Measurements from ENCODE around the gene IRF2. TPM values are rescaled to one million over a fixed set of nuclear protein-coding genes. Genes with fewer than 3 reads are reported as not detected.

The IRF2 gene
- total and polyA plus RNA-seq, 4 experiments from 2014 or later = 66.7 to 87.2 (median 71.5) TPM

DNA sequence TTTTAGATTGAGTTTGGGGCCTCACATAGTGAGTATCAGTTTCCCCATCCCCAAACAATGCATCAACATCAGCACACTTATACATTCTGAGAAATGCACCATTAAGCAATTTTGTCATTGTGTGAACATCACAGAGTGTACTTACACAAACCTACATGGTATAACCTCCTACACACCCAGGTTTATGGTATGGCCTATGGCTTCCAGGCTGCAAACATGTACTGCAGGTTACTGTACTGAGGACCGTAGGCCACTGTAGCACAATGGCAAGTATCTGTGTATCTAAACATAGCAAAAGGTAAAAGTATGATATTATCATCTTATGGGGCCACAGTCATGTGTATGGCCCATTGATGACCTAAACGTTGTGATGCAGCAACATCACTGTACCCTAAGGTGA is 7.7 kb downstream of the IRF2 start:
- DNase-seq = no peak
- peak overlapping the region in 3 of 7 donors; percentile 10 to 97 (median 51) for H3K27ac Mint-ChIP-seq
- no peaks in the 10 kb centered on the region for H3K9me3 Mint-ChIP-seq
- Histone ChIP-seq H3K4me1 (ENCODE audit: insufficient read depth, low read length) (peaks cover 76% of the 10 kb centered on the region), H3K36me3 (ENCODE audit: insufficient read depth, low read length) (peaks cover 6% of the 10 kb centered on the region), H3K27me3 (ENCODE audit: insufficient read depth, low read length) (no peaks in the 10 kb centered on the region), H3K9me3 (ENCODE audit: control insufficient read depth in 1 of 2, low read length in 2 of 2) (no peaks in the 10 kb centered on the region), H3K4me3 (ENCODE audit: low read length in 2 of 2) (no peak overlapping the region), H3K27ac (ENCODE audit: low read depth, low read length) (no peak overlapping the region)
- peaks cover 7 to 34% of the 10 kb centered on the region in 2 donors for H3K36me3 Mint-ChIP-seq
- peaks cover 53 to 87% (median 70%) of the 10 kb centered on the region in 4 donors for H3K4me1 Mint-ChIP-seq
- no peak overlapping the region for H3K4me3 Mint-ChIP-seq
- intact Hi-C loops (cut with micrococcal nuclease) = no loop called here
- no peaks in the 10 kb centered on the region for H3K27me3 Mint-ChIP-seq
- CTCF ChIA-PET (ENCODE audit: partially characterized antibody) = interaction anchor here (1.4 kb wide), 1 partner anchor 46 kb away, joined by 3 read pairs; no protein-coding TSS in a partner anchor
- POLR2A ChIA-PET (ENCODE audit: partially characterized antibody) = no interaction called here

DNA sequence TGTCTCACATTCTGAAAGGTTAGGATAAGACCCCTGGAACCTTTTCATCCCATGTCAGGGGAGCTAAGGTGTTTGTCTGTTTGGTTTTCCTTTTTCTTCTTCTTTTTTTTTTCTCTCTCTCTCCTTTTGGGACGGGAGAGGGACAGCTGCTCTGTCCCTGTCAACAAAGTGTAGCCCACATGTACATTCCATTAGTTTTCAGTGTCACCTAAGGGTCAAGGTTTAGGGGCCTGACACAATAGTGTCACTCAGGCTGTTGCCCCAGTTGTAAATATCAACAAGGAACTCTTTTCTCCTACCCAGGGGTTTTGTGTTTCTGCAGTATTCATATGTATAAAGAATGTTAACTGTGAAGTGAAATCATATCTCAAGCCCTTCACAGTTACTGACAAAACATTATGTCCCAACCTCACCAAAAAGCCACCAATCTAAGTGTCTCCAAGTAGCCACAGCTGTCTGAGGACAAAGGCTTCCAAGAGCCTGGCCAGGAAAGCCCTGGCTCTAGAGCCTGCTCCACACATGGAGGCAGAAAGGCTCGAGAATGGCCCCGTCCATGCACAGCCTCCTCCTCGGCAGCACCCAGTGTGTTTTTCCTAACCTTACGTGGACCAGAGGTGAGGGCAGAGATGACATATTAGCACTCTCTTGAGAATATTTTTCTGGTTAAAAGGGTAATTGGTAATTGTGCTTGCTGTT is 9.4 kb downstream of the IRF2 start:
- H3K27me3 ChIP-seq (ENCODE audit: insufficient read depth, low read length) = no peaks in the 10 kb centered on the region
- H3K4me1 ChIP-seq (ENCODE audit: insufficient read depth, low read length) = peaks cover 74% of the 10 kb centered on the region
- peaks cover 60 to 90% (median 75%) of the 10 kb centered on the region in 4 donors for H3K4me1 Mint-ChIP-seq
- peaks cover 7 to 30% of the 10 kb centered on the region in 2 donors for H3K36me3 Mint-ChIP-seq
- H3K4me3 ChIP-seq (ENCODE audit: low read length in 2 of 2) = no peak overlapping the region
- intact Hi-C loops (cut with micrococcal nuclease) = loop anchor here (1.0 kb wide), 1 partner anchor 23 kb away; no protein-coding TSS in a partner anchor
- no peaks in the 10 kb centered on the region for H3K27me3 Mint-ChIP-seq
- ChIA-PET CTCF (ENCODE audit: partially characterized antibody) (no interaction called here), POLR2A (ENCODE audit: partially characterized antibody) (interaction anchor here (1.1 kb wide), 1 partner anchor 9 kb away, joined by 4 read pairs; the partner anchor contains the start of gene IRF2)
- peak overlapping the region in 5 of 7 donors; percentile 14 to 79 (median 38) for H3K27ac Mint-ChIP-seq
- H3K27ac ChIP-seq (ENCODE audit: low read depth, low read length) = no peak overlapping the region
- H3K9me3 ChIP-seq (ENCODE audit: control insufficient read depth in 1 of 2, low read length in 2 of 2) = no peaks in the 10 kb centered on the region
- H3K9me3 Mint-ChIP-seq = no peaks in the 10 kb centered on the region
- H3K36me3 ChIP-seq (ENCODE audit: insufficient read depth, low read length) = peaks cover 6% of the 10 kb centered on the region
- H3K4me3 Mint-ChIP-seq = no peak overlapping the region
- DNase-seq = no peak

DNA sequence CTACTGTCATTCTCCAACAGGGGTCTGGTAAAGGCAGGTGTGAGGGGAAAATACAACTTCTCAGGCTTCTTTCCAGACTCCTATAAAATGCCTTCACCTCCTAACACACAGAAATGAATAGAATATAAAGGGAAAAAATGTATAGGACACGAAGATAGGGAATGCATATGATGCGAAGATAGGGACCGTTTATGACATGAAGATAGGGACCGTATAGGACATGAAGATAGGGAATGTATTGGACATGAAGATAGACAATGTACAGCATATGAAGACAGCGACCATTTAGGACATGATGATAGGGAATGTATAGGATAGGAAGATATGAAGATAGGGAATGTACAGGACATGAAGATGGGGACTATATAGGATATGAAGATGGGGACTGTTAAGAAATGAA is 10.5 kb downstream of the IRF2 start:
- Mint-ChIP-seq H3K27me3 (no peaks in the 10 kb centered on the region), H3K27ac (peak overlapping the region in 6 of 7 donors; percentile 2 to 53 (median 29)), H3K9me3 (no peaks in the 10 kb centered on the region), H3K36me3 (peaks cover 7 to 27% of the 10 kb centered on the region in 2 donors), H3K4me3 (no peak overlapping the region), H3K4me1 (peaks cover 66 to 90% (median 78%) of the 10 kb centered on the region in 4 donors)
- Histone ChIP-seq H3K4me1 (ENCODE audit: insufficient read depth, low read length) (peaks cover 76% of the 10 kb centered on the region), H3K27ac (ENCODE audit: low read depth, low read length) (no peak overlapping the region), H3K9me3 (ENCODE audit: control insufficient read depth in 1 of 2, low read length in 2 of 2) (no peaks in the 10 kb centered on the region), H3K36me3 (ENCODE audit: insufficient read depth, low read length) (peaks cover 6% of the 10 kb centered on the region), H3K4me3 (ENCODE audit: low read length in 2 of 2) (no peak overlapping the region), H3K27me3 (ENCODE audit: insufficient read depth, low read length) (no peaks in the 10 kb centered on the region)
- DNase-seq = no peak
- CTCF ChIA-PET (ENCODE audit: partially characterized antibody) = no interaction called here
- POLR2A ChIA-PET (ENCODE audit: partially characterized antibody) = no interaction called here
- intact Hi-C loops (cut with micrococcal nuclease) = loop anchor here (1.0 kb wide), 1 partner anchor 22 kb away; no protein-coding TSS in a partner anchor

DNA sequence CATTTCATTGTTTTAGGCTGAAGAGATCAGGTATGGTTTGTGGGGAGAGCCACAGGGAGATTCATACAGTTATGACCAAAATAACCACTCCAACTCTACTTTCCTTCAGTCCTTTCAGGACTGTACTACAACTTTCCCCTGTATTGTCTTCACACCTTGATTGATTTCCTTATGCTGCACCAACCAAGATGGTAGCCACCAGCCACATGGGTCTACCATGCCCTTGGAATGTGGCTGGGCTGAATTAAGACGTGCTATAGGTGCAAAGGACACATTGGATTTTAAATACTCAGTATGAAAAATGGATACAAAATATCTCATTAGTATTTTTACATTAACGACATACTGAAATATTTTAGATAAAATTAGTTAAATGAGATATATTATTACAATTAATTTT is 11.2 kb downstream of the IRF2 start:
- DNase-seq = no peak
- H3K4me3 Mint-ChIP-seq = no peak overlapping the region
- no peak overlapping the region for H3K27ac ChIP-seq (ENCODE audit: low read depth, low read length)

DNA sequence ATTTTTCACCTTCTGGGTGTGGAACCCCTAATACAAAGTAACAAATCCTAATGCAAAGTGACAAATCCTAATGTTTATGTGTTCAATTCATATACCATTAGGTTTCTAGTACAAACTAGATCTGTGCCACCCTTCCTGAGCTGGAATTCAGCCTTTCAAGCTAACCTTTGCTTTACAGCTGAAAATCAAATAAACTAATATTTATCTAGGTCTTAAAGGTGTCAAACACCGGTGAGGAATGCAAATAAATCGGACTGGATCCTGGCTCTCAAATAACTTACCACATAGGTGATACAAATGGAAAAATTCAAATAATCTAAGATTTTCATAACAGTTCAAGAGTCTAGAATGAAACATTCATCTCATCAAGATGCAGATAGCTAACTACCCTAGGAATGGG is 11.6 kb downstream of the IRF2 start:
- peaks cover 7 to 35% of the 10 kb centered on the region in 2 donors for H3K36me3 Mint-ChIP-seq
- ChIA-PET POLR2A (ENCODE audit: partially characterized antibody) (interaction anchor here (0.7 to 1.8 kb wide), 4 partner anchors 12 to 194 kb away, joined by 3 to 9 read pairs (median 3); partner anchors contain the start of gene IRF2), CTCF (ENCODE audit: partially characterized antibody) (interaction anchor here (1.4 kb wide), 1 partner anchor 27 kb away, joined by 3 read pairs; no protein-coding TSS in a partner anchor)
- Histone ChIP-seq H3K9me3 (ENCODE audit: control insufficient read depth in 1 of 2, low read length in 2 of 2) (no peaks in the 10 kb centered on the region), H3K4me3 (ENCODE audit: low read length in 2 of 2) (no peak overlapping the region), H3K27me3 (ENCODE audit: insufficient read depth, low read length) (no peaks in the 10 kb centered on the region), H3K4me1 (ENCODE audit: insufficient read depth, low read length) (peaks cover 76% of the 10 kb centered on the region), H3K27ac (ENCODE audit: low read depth, low read length) (no peak overlapping the region), H3K36me3 (ENCODE audit: insufficient read depth, low read length) (peaks cover 6% of the 10 kb centered on the region)
- DNase-seq = no peak
- peak overlapping the region in 6 of 7 donors; percentile 5 to 81 (median 46) for H3K27ac Mint-ChIP-seq
- no peaks in the 10 kb centered on the region for H3K9me3 Mint-ChIP-seq
- intact Hi-C loops (cut with micrococcal nuclease) = no loop called here
- peaks cover 70 to 91% (median 80%) of the 10 kb centered on the region in 4 donors for H3K4me1 Mint-ChIP-seq
- no peaks in the 10 kb centered on the region for H3K27me3 Mint-ChIP-seq
- peak overlapping the region in 1 of 8 donors; percentile 17 for H3K4me3 Mint-ChIP-seq

More for the DNA sequence above, 11.2 kb downstream of the IRF2 start:
- intact Hi-C loops (cut with micrococcal nuclease) = no loop called here
- Histone ChIP-seq H3K27me3 (ENCODE audit: insufficient read depth, low read length) (no peaks in the 10 kb centered on the region), H3K4me1 (ENCODE audit: insufficient read depth, low read length) (peaks cover 76% of the 10 kb centered on the region), H3K9me3 (ENCODE audit: control insufficient read depth in 1 of 2, low read length in 2 of 2) (no peaks in the 10 kb centered on the region), H3K36me3 (ENCODE audit: insufficient read depth, low read length) (peaks cover 6% of the 10 kb centered on the region), H3K4me3 (ENCODE audit: low read length in 2 of 2) (no peak overlapping the region)
- ChIA-PET POLR2A (ENCODE audit: partially characterized antibody) (interaction anchor here (0.7 to 1.0 kb wide), 2 partner anchors 51 to 195 kb away, joined by 3 read pairs; no protein-coding TSS in a partner anchor), CTCF (ENCODE audit: partially characterized antibody) (interaction anchor here (1.4 kb wide), 1 partner anchor 28 kb away, joined by 3 read pairs; no protein-coding TSS in a partner anchor)
- Mint-ChIP-seq H3K36me3 (peaks cover 7 to 32% of the 10 kb centered on the region in 2 donors), H3K27me3 (no peaks in the 10 kb centered on the region), H3K9me3 (no peaks in the 10 kb centered on the region), H3K27ac (peak overlapping the region in 6 of 7 donors; percentile 5 to 81 (median 48)), H3K4me1 (peaks cover 68 to 91% (median 80%) of the 10 kb centered on the region in 4 donors)

DNA sequence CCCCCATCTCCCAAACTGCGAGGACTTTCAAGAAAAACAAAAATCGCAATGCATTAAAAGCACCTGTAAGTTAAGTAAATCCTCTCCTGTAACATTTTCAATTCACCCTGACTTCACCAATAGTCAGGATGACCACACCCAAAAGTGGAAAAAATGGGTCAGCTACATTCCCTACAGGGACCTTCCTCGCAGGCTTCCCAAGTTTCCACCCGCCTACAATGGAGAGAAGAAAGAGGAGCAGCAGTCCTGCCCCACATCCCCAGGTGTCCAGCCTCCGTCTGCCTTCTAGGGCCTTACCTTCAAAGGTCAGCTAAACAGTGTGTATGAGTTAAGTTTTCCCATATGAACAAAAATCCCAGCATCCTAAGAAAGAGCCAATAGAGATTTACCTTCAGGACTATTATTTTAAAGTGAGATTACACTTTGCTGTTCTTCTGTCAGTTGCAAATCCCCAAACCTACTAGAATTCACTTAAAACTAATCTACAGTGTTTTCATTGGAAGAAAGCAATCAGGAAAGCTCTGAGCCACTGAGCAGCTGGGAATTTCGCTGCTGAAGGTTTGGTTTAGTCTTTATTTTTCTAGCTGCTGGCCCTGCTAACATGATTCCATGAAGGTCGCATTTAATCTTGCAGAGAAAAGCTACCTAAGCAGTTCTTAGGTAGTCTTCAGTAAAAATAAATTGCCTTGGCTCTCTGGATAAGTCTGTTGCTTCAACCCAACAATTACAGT is 12.5 kb downstream of the IRF2 start:
- peak overlapping the region in 2 of 8 donors; percentile 35 to 50 for H3K4me3 Mint-ChIP-seq
- intact Hi-C loops (cut with micrococcal nuclease) = no loop called here
- no peaks in the 10 kb centered on the region for H3K9me3 ChIP-seq (ENCODE audit: control insufficient read depth in 1 of 2, low read length in 2 of 2)

More for the DNA sequence above, 12.5 kb downstream of the IRF2 start:
- no peaks in the 10 kb centered on the region for H3K27me3 Mint-ChIP-seq
- peaks cover 64 to 91% (median 77%) of the 10 kb centered on the region in 4 donors for H3K4me1 Mint-ChIP-seq
- ChIA-PET POLR2A (ENCODE audit: partially characterized antibody) (interaction anchor here (0.7 to 1.8 kb wide), 3 partner anchors 13 to 193 kb away, joined by 3 to 9 read pairs (median 3); partner anchors contain the start of gene IRF2), CTCF (ENCODE audit: partially characterized antibody) (interaction anchor here (1.4 kb wide), 1 partner anchor 26 kb away, joined by 3 read pairs; no protein-coding TSS in a partner anchor)
- Histone ChIP-seq H3K4me3 (ENCODE audit: low read length in 2 of 2) (no peak overlapping the region), H3K27me3 (ENCODE audit: insufficient read depth, low read length) (no peaks in the 10 kb centered on the region), H3K27ac (ENCODE audit: low read depth, low read length) (no peak overlapping the region), H3K36me3 (ENCODE audit: insufficient read depth, low read length) (peaks cover 7% of the 10 kb centered on the region), H3K4me1 (ENCODE audit: insufficient read depth, low read length) (peaks cover 74% of the 10 kb centered on the region)
- no peaks in the 10 kb centered on the region for H3K9me3 Mint-ChIP-seq
- DNase-seq = no peak
- peak overlapping the region; percentile 9 to 83 (median 54) for H3K27ac Mint-ChIP-seq
- peaks cover 4 to 36% of the 10 kb centered on the region in 2 donors for H3K36me3 Mint-ChIP-seq
